MCF 10A (cell line): ENCODE measurements around the gene LRRC61. TPM values are rescaled to one million over a fixed set of nuclear protein-coding genes. Genes with fewer than 3 reads are reported as not detected.

ENCODE experiments used
- BruUV-seq: library from RNA; stranded (reverse); fragments of 400-500 nt; replicated peaks from 2 replicates; lab custom pipeline; 2021; lab: Mats Ljungman, UMichigan
- CTCF ChIA-PET: fragments of 300-600 bp; sonication (Branson Sonifier 250); formaldehyde crosslinking; extraction: SDS; loops from one replicate; lab custom pipeline; 2021; ENCODE audit warnings: antibody characterized with exemption, inconsistent platforms; lab: Yijun Ruan, JAX
- POLR2A ChIA-PET: fragments of 300-600, 350-650 bp; sonication (Branson Sonifier 250); formaldehyde crosslinking; extraction: SDS; loops from one replicate; lab custom pipeline; 2020; ENCODE audit warnings: antibody characterized with exemption, inconsistent platforms; lab: Yijun Ruan, JAX
- DNase-seq: peaks from one replicate; pipeline ENCODE4 v3.0.0-alpha.2; 2018; ENCODE audit not compliant: unreplicated experiment
- H3K27ac Mint-ChIP-seq: one replicate; pipeline ENCODE4 v1.8.0; 2022; ENCODE audit warnings: mild to moderate bottlenecking, low read depth, mixed read lengths; ENCODE audit not compliant: unreplicated experiment
- H3K27me3 Mint-ChIP-seq: one replicate; pipeline ENCODE4 v1.8.0; 2022; ENCODE audit warnings: mixed read lengths; ENCODE audit not compliant: insufficient read depth, unreplicated experiment
- H3K36me3 Mint-ChIP-seq: one replicate; pipeline ENCODE4 v1.8.0; 2022; ENCODE audit warnings: mild to moderate bottlenecking, moderate library complexity, mixed read lengths; ENCODE audit not compliant: insufficient read depth, unreplicated experiment
- H3K4me1 Mint-ChIP-seq: one replicate; pipeline ENCODE4 v1.8.0; 2022; ENCODE audit warnings: mixed read lengths; ENCODE audit not compliant: insufficient read depth, unreplicated experiment
- H3K4me3 Mint-ChIP-seq: one replicate; pipeline ENCODE4 v1.8.0; 2022; ENCODE audit warnings: mild to moderate bottlenecking, moderate library complexity, mixed read lengths; ENCODE audit not compliant: unreplicated experiment
- H3K9me3 Mint-ChIP-seq: one replicate; pipeline ENCODE4 v1.8.0; 2022; ENCODE audit warnings: mixed read lengths; ENCODE audit not compliant: unreplicated experiment
- CTCF ChIP-seq: fragments of 200-600 bp; IDR thresholded peaks from one replicate; pipeline ENCODE4 v1.8.0; 2022; ENCODE audit warnings: antibody characterized with exemption, mild to moderate bottlenecking; ENCODE audit not compliant: unreplicated experiment
- intact Hi-C: fragments of 100-400 bp; cut with micrococcal nuclease; formaldehyde crosslinking; loops from 2 replicates; pipeline ENCODE4 v1.14.1; 2022
- total RNA-seq: library from RNA; stranded (reverse); gene quantifications from 2 replicates; pipeline ENCODE4 v1.2.3, GENCODE V29; 2022

The LRRC61 gene
- total RNA-seq, 1 experiment from 2014 or later, result 8.4 TPM

DNA sequence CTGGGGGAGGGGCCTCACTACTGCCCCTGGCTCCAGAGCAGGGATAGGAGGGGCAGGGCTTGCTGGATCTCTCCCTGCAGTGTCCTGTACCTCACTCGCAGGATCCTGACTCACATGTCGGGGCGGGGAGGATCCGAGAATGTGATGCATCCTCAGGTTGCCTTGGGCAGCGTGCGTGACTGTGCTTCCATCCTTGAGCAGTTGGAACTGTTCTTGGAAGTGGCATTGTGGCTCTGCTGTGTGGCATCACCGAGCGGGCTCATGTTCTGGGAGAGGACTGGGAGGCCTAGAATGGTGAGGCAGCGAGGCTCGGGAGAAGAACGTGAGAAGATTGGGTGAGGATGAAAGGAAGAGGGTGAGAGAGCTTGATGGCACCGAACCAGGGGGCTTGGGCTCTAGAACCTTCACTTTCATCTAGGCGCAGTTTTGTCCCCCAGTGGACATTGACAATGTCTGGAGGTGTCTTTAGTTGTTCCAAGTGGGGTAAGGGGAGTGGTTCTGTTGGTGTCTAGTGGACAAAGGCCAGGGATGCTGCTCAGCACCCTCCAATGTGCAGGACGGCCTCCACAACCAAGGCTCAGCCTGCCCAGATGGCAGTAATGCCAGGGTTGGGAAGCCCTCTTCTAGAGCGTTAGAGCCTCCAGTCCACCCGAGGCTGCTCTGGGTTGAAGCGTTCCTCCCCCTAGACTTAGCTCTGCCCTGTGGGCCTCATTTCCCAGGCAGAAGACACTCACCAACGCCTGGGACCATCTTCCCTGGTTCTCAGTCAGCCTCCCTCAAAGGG is 9.9 kb downstream of the LRRC61 start:
- no peak overlapping the region for H3K27ac Mint-ChIP-seq
- no peaks in the 10 kb centered on the region for H3K27me3 Mint-ChIP-seq
- H3K36me3 Mint-ChIP-seq, result peaks cover 21% of the 10 kb centered on the region
- no peak overlapping the region for H3K4me3 Mint-ChIP-seq
- no peak for TF ChIP-seq CTCF
- POLR2A ChIA-PET, result interaction anchor here (0.6 kb wide), 1 partner anchor 1133 kb away, joined by 3 read pairs; no protein-coding TSS in a partner anchor
- H3K9me3 Mint-ChIP-seq, result no peaks in the 10 kb centered on the region
- no peak for DNase-seq
- CTCF ChIA-PET, result no interaction called here
- intact Hi-C loops, result no loop called here
- H3K4me1 Mint-ChIP-seq, result no peaks in the 10 kb centered on the region
- BruUV-seq, result no TSS peak

- H3K9me3 Mint-ChIP-seq, result no peaks in the 10 kb centered on the region
- intact Hi-C loops, result no loop called here
- no peaks in the 10 kb centered on the region for H3K27me3 Mint-ChIP-seq
- DNase-seq, result no peak
- ChIA-PET POLR2A (no interaction called here), CTCF (no interaction called here)
- H3K4me3 Mint-ChIP-seq, result no peak overlapping the region
- no TSS peak for BruUV-seq
- no peaks in the 10 kb centered on the region for H3K4me1 Mint-ChIP-seq
- H3K36me3 Mint-ChIP-seq, result peaks cover 18% of the 10 kb centered on the region
- no peak for TF ChIP-seq CTCF
- no peak overlapping the region for H3K27ac Mint-ChIP-seq
Measured at GRCh38 chr7:150333659-150334058, 10.5 kb downstream of the LRRC61 start.

- Mint-ChIP-seq H3K27me3 (no peaks in the 10 kb centered on the region), H3K27ac (no peak overlapping the region), H3K4me3 (no peak overlapping the region), H3K36me3 (peaks cover 14% of the 10 kb centered on the region), H3K4me1 (no peaks in the 10 kb centered on the region), H3K9me3 (no peaks in the 10 kb centered on the region)
- TF ChIP-seq CTCF, result no peak
- ChIA-PET POLR2A (no interaction called here), CTCF (no interaction called here)
- BruUV-seq, result no TSS peak
- no peak for DNase-seq
- intact Hi-C loops, result no loop called here
Measured at GRCh38 chr7:150334108-150334507, 11.0 kb downstream of the LRRC61 start.

DNA sequence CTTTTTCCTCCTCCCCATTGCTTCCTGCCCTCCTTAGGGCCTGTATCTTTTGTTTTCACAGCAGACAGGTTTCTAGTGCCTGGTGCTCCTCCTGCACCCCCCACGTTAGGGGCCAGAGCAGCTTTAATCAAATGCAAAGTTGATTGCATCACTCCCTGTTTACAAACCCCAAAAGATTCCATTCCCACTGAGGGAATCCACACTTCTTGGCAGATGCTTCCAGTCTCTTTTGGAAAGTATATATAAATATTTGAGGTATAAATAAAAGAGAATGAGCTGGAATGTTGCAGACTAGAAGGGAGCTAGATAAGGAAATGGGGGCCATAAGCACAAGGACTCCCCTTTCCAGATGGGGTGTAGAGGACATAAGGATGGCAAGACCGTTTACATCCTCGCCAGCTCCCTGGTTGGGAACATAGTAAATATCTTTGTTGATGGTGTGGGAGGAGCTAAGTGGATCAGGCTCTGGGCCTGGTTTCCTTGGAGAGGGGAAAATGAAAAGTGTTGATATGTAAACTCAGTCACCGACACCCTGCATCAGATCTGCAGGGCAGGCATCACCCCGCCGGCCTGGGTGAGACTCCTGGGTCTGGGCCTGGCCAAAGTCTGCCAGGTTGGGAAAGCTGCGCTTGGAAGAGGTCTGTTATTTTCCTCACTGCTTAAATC is 12.1 kb downstream of the LRRC61 start:
- Mint-ChIP-seq H3K4me3 (no peak overlapping the region), H3K36me3 (peaks cover 11% of the 10 kb centered on the region), H3K27ac (no peak overlapping the region), H3K27me3 (no peaks in the 10 kb centered on the region), H3K9me3 (no peaks in the 10 kb centered on the region), H3K4me1 (no peaks in the 10 kb centered on the region)
- DNase-seq, result no peak
- intact Hi-C loops, result no loop called here
- ChIA-PET CTCF (interaction anchor here (0.7 to 1.1 kb wide), 2 partner anchors 38 to 444 kb away, joined by 3 read pairs; no protein-coding TSS in a partner anchor), POLR2A (interaction anchor here (0.6 to 0.7 kb wide), 2 partner anchors 197 to 495 kb away, joined by 3 to 4 read pairs; no protein-coding TSS in a partner anchor)
- TF ChIP-seq CTCF, result no peak
- no TSS peak for BruUV-seq
